Measurements from ENCODE around the gene NADK2.
"Not testable (repeated sequence)": the region's sequence is repeated elsewhere in the genome, so short reads cannot be mapped to it uniquely, and the experiment has no call there.

GRCh38 chr5:36198783-36199182 is 42.9 kb downstream of the NADK2 start:
- TF ChIP-seq, protein P1, sequence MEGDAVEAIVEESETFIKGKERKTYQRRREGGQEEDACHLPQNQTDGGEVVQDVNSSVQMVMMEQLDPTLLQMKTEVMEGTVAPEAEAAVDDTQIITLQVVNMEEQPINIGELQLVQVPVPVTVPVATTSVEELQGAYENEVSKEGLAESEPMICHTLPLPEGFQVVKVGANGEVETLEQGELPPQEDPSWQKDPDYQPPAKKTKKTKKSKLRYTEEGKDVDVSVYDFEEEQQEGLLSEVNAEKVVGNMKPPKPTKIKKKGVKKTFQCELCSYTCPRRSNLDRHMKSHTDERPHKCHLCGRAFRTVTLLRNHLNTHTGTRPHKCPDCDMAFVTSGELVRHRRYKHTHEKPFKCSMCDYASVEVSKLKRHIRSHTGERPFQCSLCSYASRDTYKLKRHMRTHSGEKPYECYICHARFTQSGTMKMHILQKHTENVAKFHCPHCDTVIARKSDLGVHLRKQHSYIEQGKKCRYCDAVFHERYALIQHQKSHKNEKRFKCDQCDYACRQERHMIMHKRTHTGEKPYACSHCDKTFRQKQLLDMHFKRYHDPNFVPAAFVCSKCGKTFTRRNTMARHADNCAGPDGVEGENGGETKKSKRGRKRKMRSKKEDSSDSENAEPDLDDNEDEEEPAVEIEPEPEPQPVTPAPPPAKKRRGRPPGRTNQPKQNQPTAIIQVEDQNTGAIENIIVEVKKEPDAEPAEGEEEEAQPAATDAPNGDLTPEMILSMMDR (IDR thresholded peaks at IDR 0.05 in 2 of 3, conservative IDR thresholded peaks at IDR 0.05 in 1 of 3; ENCODE audit: borderline replicate concordance in 1 of 3, insufficient read depth in 1 of 3, low read depth in 2 of 3, low read length in 2 of 3), result not testable (repeated sequence)
- TF ChIP-seq CEBPB (IDR thresholded peaks at IDR 0.05; ENCODE audit: low read depth); SRF (IDR thresholded peaks at IDR 0.05; ENCODE audit: low read depth); CBX3 (IDR thresholded peaks at IDR 0.05; ENCODE audit: low read depth); POLR2A (IDR thresholded peaks at IDR 0.05; ENCODE audit: borderline replicate concordance, extremely low read depth, insufficient read depth, insufficient read length); EZH2 (IDR thresholded peaks at IDR 0.05); MAX (IDR thresholded peaks at IDR 0.05); TCF7L2 (IDR thresholded peaks at IDR 0.05; ENCODE audit: borderline replicate concordance, extremely low read depth, insufficient read depth, insufficient read length): not testable (repeated sequence)

Data from HCT116 (cell line).